ENCODE data around the gene SLAIN2.

DNA sequence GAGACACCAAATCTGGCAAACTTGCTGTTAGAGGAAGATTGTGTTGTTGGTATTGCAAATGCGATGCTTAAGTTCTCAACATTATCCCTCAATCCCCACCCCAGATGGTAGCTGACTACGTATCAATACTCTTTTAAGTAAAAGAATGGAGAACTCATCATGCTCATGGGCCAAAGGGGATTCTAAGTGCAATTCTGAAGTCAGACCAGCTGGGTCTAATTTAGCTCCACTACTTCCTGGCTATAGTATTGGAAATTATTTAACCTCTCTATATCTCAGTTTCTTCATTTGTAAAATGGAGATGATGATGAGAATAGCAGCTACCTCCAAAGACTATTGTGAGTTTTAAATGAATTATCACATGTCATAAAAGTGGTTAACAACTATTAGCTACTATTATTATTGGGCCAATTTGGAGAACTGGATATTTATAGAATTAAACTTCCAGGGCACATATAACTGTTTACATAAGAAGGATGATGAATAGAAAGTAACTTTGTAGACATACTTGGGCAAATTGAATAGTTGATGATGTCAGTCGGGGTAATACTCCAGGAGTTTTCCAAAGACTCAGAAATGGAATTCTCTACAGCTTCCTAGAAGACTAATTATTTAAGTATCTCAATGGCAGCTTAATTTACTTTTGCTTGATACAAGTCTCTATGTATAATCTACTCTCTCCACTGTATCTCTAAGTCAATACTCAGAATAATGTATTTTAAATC lies 5.0 kb upstream of the SLAIN2 start:
- TF ChIP-seq, protein P1, sequence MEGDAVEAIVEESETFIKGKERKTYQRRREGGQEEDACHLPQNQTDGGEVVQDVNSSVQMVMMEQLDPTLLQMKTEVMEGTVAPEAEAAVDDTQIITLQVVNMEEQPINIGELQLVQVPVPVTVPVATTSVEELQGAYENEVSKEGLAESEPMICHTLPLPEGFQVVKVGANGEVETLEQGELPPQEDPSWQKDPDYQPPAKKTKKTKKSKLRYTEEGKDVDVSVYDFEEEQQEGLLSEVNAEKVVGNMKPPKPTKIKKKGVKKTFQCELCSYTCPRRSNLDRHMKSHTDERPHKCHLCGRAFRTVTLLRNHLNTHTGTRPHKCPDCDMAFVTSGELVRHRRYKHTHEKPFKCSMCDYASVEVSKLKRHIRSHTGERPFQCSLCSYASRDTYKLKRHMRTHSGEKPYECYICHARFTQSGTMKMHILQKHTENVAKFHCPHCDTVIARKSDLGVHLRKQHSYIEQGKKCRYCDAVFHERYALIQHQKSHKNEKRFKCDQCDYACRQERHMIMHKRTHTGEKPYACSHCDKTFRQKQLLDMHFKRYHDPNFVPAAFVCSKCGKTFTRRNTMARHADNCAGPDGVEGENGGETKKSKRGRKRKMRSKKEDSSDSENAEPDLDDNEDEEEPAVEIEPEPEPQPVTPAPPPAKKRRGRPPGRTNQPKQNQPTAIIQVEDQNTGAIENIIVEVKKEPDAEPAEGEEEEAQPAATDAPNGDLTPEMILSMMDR (IDR thresholded peaks at IDR 0.05): no peak
- no peak for TF ChIP-seq POLR2A (IDR thresholded peaks at IDR 0.05)
